Measurements from ENCODE around the gene ALG1L2.
"Not testable (repeated sequence)": the region's sequence is repeated elsewhere in the genome, so short reads cannot be mapped to it uniquely, and the experiment has no call there.

The ALG1L2 gene

DNA sequence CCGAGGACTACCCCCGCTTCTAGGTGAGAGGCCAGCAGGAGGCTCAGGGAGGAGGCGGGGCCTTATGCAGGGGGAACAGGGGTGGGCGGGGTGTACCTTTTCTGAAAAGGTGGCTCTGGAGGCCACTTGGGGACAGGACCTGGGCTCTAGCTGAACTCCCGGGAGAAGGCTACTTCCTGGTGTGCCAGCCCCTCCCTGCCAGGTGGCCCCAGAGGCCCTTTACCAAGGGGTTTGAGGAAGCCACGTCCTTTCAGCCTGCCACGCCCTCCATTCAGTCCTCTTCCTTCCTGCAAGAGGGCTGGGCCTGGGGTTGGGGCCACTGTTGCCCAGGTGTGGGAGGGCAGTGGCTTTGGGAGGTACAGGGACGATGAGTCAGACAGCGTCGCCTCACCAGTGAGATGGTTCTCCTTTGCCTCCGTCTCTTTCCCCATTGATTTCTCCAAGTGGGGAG lies 12.9 kb downstream of the ALG1L2 start:
- peak; percentile 15 for DNase-seq

DNA sequence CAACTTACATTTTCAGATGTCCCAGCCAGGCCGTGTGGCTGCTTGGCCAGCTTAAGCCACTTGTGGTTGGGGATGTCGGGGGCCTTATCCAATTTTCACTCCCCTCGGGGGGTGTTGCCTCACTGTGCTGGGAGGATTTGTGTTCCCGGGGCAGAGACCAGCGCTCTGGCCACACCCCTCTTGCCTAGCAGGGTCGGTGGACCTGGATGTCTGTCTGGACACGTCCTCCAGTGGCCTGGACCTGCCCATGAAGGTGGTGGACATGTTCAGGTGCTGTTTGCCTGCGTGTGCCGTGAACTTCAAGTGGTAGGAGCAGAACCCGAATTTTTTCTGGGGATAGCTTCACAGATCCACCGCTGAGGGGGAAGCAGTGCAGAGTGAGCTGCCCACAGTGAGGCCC lies 14.2 kb downstream of the ALG1L2 start:
- not testable (repeated sequence) for DNase-seq

DNA sequence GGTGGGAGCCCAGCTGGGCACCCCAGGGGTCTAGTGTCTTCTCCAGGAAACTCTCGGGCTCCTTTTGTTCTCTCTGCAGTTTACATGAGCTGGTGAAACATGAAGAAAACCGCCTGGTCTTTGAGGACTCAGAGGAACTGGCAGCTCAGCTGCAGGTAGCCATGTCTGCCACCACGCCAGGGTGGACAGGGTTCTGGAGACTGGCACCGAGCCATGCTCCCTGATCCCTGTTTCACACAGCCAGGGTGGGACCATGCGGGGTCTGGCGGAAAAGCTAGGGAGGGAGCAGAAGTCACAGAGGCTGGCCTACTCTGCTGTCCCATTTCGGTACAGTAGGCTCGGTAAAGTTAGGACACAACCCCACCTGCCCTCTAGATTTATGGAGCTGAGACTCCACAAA lies 15.5 kb downstream of the ALG1L2 start:
- not testable (repeated sequence) for DNase-seq

DNA sequence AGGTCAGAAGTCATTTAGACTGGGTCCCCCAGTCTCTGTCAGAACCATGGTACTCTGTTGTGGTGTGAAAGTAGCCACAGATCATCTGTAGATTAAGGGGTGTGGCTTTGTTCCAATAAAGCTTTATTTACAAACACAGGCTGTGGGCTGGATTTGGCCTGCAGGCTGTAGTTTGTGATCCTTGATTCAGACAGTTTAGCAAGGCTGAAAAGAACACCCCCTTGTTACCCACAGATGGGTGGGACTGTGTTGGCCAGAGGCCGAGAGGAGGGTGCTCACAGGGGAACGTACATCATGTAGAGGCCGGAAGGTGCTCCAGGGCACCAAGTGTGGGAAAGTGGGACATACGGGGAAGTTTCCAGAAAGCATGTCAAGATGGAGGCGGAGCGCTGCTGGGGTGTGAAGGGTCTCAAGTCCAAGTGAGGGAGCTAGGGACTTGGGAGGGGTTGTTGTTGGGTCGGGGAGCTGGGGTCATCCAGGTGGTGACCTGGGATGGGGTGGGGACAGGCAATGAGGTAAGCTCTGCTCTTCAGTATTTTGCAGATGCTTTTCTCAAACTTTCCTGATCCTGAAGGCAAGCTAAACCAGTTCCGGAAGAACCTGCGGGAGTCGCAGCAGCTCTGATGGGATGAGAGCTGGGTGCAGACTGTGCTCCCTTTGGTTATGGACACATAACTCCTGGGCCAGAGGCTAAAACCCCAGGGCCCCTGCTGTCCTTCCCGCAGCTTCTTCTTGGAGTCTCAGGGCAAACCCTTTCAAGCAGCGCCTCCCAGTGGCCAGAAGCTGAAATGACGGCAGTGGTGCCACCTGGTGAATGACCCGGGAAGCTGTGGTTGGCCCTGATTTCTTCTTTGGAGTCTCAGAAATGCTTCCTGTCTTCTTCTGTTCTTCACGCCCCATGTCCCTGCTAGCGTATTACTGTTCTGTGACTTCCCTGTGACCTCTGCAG lies 16.3 kb downstream of the ALG1L2 start:
- DNase-seq, result not testable (repeated sequence)

DNA sequence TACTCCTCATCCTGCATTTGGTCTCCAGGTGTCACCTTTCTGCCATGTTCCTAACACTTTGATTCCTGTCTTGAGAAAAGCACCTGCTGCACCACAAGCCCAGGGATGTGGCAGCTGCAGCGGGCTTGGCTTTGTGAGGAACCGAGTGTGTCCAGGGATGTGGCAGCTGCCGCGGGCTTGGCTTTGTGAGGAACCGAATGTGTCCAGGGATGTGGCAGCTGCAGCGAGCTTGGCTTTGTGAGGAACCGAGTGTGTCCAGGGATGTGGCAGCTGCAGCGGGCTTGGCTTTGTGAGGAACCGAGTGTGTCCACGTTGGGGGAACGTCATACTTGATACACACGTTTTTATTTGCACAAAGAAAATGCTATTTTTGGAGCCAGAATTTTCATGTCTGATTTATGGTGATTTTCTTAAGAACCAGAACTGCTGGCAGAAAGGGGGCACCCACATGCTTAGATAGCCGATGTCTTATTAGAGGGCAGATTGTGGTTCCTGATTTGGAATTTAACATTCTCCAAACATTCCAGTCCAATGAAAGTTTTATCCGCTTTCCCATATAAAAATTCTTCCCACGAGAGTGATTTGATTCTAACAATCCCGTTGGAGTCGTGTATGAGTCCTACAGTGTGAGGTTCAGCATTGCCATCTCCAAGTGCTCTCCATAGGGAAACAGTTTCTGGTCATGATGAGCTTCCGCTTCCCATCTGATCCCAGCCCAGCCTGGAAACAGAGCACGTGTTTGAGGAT lies 17.2 kb downstream of the ALG1L2 start:
- not testable (repeated sequence) for DNase-seq

DNA sequence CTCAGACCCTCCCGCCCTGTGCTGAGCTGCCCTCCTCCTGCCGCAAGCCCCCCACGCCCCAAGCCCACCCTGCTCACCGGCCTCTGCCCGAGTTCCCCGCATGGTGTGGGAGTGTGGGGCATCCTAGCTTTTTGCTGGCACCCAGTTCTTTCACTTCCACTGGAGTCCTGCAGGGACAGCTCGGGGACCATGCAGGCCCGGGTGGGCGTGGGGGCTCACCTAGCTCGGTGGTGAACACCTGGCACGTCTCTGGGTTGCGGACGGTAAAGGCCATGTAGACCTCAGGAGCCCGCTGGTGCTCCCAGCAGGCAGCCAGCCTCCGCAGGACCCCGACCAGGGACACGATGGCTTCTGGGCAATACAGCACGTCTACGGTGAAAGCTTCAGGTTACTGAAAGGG lies 20.9 kb downstream of the ALG1L2 start:
- not testable (repeated sequence) for DNase-seq

DNA sequence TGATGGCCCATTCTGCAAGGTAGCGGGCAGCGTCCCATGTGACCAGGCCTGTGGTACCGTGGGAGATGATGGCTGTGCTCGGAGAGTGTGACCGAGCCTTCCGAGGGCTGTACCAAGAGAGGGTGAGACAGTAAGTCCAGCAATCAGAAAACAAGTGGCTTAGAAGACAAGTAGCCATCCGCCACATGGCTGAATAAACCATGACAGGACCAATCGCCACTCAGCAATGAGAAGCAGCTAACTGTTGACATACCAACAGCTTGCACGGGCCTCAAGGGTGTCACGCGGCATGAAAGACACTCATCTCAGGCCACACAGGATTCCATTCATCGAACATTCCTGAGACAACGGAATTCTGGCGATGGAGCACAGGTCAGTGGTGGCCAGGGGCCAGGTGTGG lies 22.6 kb downstream of the ALG1L2 start:
- not testable (repeated sequence) for DNase-seq

DNA sequence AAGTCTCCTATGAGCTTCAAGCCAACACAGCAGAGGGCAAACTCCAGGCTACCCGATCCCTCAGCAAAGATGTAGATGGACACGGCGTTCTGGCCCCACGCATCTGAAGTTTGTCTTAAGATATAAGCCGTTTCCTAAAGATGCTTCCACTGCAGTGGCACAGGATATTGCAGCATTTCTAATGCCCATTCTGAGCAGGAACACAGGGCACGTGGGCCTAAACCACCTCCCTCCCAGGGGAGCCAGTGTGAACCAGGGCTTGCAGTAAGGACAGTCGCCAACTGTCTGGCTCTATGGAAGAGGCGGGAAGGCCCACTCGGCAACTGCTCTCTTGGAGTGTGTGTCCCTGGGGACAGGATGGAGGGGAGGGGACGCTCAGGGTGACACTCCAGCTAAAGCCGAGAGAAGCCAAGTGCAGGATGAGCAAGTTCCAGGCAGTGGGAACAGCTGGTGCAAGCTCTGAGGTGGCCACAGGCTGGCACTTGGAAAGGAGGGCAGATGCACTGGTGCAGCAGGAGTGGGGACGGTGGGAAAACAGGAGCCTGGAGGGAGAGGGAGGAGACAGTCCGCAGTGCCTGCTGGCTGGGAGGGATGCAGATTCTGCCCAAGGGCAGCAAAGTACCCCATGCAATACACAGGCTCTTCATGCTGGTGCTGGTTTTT lies 25.8 kb downstream of the ALG1L2 start:
- DNase-seq, result not testable (repeated sequence)

DNA sequence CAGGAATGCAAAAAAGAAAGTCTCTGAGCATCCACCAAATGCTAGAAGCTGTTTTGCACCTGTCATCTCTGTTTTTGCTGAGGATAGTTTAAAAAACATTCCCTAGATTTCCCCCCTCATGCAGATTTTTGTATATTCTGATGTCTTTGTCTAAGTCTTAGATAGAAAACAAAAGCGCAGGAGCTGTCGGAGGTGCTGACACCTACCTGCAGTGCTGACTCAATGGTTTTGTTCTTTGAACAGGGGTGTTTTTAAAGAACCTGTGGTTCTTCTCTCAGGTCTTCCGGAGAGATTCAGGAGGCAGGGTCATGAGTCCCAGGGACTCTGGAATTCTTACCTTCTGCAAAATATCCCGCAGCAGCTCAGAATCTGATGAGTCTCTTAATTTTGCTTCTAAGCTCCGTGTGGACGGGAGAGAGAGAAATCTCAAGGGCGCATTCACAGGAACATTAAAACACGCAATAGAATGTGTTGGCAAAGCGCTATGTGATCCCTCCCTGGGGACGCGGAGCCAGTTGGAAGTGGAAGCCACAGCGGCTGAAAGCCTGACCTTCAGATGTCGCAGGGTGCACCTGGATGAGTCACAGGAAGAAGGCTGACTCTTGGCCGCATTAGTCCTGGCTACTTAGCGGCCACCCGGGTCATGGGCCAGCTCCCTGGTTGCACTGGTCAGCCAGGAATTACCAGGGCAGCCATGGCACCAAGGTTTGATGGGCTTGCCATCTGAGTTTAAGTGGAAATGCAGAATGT lies 27.4 kb downstream of the ALG1L2 start:
- not testable (repeated sequence) for DNase-seq

DNA sequence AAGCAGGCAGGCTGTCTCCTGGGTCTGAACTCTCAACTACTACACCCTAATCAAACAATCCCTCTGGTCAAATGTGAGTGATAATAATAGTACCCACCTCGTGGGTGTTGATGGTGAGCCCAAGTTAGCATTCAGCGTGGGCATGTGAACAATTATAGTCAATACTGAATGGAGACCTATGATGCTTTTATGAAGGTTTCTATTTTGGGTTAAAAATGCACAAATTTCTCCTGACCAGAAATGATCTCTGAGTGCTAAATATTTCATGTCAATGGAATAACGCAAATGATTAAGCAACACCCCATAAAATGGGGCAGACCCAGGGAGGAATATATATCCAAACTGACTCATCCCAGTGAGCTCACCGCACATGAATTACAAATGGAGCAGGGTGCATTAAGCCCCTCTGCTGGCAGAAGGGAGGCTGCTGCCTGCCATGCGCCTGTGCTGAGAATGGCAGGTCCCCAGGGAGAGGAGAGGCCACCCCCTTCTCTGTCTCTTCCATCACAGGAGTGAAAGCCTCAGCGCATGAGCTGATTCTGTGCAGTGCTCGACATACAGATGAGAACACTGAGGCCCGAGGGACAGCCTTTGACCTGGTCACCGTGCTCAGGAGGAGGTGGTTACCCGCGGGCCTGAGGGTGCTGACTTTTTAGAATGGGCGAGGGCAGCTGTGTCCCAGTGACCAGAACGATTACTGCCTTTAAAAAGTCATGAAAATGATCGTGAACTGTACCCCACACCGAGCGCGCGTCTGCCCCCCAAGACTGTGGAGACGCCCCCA lies 28.9 kb downstream of the ALG1L2 start:
- not testable (repeated sequence) for DNase-seq

DNA sequence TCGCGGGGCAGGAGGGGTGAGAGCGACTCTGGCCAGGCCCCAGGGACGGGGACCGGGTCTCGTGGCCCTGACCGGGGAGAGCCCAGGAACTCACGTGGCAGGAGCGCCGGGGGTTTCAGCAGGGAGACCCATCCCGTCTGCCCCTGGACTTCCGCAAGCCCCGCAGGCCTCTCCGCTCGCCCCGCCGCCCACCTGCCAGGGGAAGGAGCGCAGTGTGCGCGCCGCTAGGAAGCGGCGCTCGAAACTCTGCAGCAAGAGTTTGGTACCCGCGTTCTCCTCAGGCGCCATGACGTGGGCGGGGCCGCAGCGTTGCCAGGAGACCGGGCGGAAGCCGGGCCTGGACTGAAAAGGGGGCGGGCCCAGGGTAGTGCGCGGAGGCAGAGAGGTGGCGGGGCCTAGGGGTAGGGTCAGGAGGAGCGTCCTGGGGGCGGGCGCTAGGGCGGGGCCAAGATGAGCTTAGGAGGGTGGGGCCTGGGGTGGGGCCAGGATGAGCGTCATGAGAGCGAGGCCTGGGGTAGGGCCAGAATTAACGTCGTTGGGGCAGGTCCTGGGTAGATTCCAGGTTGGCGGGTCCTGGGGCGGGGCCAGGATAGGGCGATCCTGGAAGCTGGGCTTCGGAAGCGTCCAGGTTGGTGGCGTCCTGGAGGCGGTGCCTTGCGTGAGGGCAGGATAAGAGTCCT lies 29.7 kb downstream of the ALG1L2 start:
- DNase-seq, result peak; percentile 100

DNA sequence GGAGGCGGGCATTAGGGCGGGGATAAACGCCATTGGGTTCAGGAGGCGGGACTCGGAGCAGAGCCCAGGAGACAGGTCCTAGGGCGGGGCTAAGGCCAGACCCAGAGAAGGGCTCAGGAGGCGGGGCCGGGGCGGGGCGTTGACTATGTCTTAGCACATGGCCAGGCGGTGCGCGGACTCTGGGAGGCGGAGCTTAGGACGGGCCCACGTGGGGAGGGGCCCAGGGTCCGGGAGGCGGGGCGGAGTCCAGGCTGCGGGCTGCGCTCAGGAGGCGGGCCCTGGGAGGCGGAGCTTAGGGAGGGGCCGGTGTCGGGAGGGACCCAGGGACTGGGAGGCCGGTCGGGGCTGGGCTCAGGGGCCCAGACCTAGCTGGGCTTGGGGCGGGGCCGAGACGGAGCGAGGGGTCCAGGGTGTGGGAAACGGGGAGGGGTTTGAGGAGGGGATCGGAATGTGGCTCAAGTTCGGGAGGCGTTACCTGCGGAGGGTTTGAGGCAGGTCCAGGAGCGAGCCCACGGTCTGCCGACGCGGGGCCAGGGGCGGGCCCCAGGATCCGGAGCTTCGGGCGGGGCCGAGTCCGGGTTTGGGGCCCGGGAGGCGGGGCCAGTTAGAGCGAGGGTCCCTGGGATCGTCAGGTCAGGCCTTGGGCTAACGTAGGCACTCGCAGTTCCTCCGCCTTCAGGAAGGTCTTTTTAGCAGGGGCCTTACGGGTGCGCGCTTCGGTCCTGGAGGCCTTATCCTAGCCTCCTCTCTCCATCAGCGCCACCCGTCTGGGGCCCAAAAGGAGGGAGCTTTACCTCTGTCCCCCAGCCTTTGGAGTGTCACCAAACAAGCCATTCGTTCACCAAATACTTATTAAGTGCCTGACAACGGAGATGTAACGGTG lies 30.5 kb downstream of the ALG1L2 start:
- peak; percentile 97 for DNase-seq

DNA sequence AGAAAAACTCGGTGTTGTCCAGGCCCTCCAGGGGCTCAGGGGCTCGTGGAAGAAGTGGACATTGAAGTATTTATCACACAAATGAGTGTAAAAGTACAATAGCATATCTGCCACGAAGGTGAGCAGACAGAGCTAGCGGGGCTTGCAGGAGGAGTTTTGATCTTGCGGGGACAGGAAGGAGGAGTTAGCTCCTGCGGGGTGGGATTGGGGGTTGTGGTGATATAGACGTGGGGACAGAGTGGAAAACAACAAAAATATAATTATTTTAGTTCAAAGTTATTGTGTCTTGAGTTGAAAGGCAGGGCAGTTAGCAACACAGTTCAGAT lies 31.1 kb downstream of the ALG1L2 start:
- not testable (repeated sequence) for DNase-seq

DNA sequence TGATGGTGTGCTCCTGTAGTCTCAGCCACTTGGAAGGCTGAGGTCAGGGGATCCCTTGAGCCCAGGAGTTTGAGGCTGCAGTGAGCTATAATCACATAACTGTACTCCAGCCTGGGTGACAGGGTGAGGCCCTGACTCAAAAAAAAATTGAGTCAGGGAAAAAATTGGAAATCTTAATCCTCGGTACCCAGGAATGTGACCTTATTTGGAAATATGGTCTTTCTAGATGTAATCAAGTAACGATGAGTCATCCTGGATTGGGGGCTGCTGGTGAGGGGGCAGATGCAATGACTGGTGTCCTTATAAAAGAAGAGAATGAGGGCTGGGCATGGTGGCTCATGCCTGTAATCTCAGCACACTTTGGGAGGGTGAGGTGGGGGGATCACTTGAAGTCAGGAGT lies 33.8 kb downstream of the ALG1L2 start:
- DNase-seq, result not testable (repeated sequence)

DNA sequence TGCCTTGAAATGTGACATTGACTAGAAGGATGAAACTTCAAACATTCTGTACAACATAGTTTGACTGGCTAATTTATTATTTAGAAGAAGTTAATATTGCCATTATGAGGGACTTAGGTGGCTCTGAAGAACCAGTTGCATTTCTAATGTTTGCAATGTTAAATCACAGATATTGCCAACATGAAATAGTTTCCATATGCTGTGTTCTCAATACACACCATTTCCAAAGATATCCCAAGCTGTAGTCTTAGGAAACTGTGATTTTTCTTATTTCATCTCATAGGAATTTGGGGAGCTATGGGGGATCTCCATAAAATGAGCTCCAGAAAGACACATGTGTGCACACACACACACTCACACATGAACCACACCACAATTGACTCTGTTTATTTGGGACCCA lies 36.3 kb downstream of the ALG1L2 start:
- DNase-seq, result no peak

DNA sequence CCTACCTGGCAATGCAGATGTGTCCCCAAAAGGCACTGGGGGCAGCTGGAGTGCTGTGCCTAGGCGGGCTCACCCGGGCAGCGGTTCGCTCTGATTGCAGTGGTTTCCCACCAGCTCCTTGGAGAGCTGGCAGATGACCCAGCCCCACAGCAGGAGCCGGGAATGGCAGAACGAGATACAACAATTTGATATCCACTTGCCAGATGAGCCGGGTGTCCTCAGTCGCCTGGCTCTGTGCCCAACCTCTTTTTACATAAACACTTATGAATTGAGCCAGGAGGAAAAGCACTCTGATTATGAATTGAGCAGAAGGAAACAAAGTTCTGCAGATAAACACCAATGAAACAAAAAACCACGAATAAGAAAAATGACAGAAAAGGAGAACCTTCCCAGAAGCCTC lies 38.2 kb downstream of the ALG1L2 start:
- DNase-seq, result not testable (repeated sequence)

DNA sequence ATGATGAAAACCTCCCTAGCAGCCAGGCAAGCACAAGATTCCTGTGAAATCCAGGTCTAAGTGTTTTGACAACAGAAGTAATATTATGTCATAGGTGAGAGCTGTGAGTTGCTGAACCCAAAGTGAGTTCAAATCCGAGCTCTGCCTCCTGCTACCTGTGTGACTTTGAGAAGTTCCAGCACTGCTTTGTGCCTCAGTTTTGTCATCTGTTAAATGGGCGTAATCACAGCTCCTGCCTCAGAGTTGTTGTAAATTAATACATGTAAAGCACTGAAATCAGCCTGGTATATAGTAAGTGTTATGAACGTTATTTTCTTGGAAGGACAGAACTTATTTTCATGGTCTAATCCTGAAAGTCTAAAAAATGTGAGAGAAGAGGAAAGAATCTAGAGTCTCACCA lies 38.7 kb downstream of the ALG1L2 start:
- not testable (repeated sequence) for DNase-seq

DNA sequence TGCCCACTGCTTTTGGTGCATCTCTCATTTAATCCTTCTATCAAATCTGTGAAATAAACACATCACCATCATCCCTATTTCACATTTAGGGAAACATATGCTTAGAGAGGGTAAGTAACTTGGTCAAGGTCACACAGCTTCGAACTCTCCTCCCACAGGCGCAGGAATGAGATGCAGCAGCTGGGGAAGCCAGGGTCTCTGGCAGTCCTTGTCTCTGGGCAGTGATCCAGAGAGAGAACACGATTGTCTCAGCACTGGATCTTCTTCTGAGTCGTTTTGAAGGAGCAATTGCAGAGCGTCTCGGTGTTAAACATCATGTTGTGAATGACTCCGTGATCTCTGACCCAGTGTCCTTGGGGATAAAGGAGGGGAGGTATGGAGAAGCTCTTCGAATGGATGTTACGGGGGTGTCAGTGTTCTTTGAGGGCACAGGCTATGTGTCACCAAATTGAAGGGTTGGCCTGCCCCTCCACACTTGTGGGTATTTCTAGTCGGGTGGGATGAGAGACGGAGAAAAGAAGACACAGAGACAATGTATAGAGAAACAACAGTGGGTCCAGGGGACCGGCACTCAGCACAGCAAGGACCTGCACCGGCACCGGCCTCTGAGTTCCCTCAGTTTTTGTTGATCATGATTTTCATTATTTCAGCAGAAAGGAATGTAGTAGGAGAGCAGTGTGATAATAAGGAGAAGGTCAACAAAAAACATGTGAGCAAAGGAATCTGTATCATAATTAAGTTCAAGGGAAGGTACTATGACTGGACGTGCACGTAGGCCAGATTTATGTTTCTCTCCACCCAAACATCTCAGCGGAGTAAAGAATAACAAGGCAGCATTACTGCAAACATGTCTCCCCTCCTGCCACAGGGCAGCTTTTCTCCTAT lies 41.5 kb downstream of the ALG1L2 start:
- not testable (repeated sequence) for DNase-seq

DNA sequence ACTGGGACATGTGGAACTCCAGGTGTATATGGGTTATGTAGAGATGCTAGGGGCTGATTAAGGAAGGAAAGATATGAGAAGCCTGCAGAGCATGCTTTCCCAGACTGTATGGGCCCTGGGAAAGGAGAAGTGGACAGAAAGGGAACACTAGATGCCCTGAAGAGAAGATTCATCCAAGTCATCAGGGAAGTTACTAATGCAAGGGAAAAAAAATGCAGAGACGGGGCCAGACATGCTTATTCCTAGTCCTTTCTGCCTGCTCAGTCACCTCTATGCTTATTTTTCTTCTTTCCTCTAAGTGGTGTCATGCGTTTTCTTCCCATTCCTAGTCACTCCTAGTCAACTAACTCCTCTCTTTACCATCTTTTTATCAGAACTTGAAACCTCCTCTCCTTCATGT lies 43.8 kb downstream of the ALG1L2 start:
- DNase-seq, result not testable (repeated sequence)
